MV-4-11 (cell line): Measurements from ENCODE around the gene EFEMP2.

Experiments
- DNase-seq: peaks from one replicate; lab custom pipeline; 2025; lab: John Stamatoyannopoulos, UW

Gene EFEMP2

GRCh38 chr11:65872586-65873317, at the start of gene EFEMP2:
Gene EFEMP2, minus strand, starts transcription at chr11:65872800. Its CDS starts 446 bp downstream, at chr11:65872354.
- DNase-seq: no peak

- DNase-seq: no peak
Measured at GRCh38 chr11:65921876-65922275, 49.3 kb upstream of the EFEMP2 start.

GRCh38 chr11:65921033-65921555, 48.5 kb upstream of the EFEMP2 start:
- DNase-seq: no peak

GRCh38 chr11:65920372-65920802, 47.8 kb upstream of the EFEMP2 start:
- DNase-seq: no peak

- no peak for DNase-seq
Measured at GRCh38 chr11:65919573-65920371, 47.2 kb upstream of the EFEMP2 start.

- peak; percentile 96 for DNase-seq
Measured at GRCh38 chr11:65919141-65919572, 46.6 kb upstream of the EFEMP2 start, which contains the start of gene DRAP1. Gene DRAP1, plus strand, starts transcription at chr11:65919426. Its CDS starts 76 bp downstream, at chr11:65919502.

GRCh38 chr11:65918211-65919140, 45.9 kb upstream of the EFEMP2 start, which contains the start of gene C11orf68:
Gene C11orf68, minus strand, starts transcription at chr11:65919062. Its CDS starts 31 bp downstream, at chr11:65919031.
- no peak for DNase-seq

- no peak for DNase-seq
Measured at GRCh38 chr11:65917434-65918210, 45.0 kb upstream of the EFEMP2 start.

- no peak for DNase-seq
Measured at GRCh38 chr11:65917077-65917433, 44.5 kb upstream of the EFEMP2 start.

- DNase-seq: no peak
Measured at GRCh38 chr11:65916391-65916790, 43.8 kb upstream of the EFEMP2 start.

GRCh38 chr11:65915821-65916251, 43.2 kb upstream of the EFEMP2 start:
- DNase-seq: peak; percentile 72

GRCh38 chr11:65915101-65915820, 42.7 kb upstream of the EFEMP2 start:
- peak; percentile 60 for DNase-seq

GRCh38 chr11:65912845-65913244, 40.2 kb upstream of the EFEMP2 start:
- no peak for DNase-seq

GRCh38 chr11:65911682-65912568, 39.3 kb upstream of the EFEMP2 start:
- DNase-seq: peak; percentile 72

- no peak for DNase-seq
Measured at GRCh38 chr11:65907878-65908277, 35.3 kb upstream of the EFEMP2 start.

GRCh38 chr11:65906602-65907001, 34.0 kb upstream of the EFEMP2 start:
- DNase-seq: peak; percentile 44

GRCh38 chr11:65903715-65904114, 31.1 kb upstream of the EFEMP2 start:
- no peak for DNase-seq

GRCh38 chr11:65903068-65903481, 30.5 kb upstream of the EFEMP2 start:
- peak; percentile 76 for DNase-seq

GRCh38 chr11:65900899-65901180, 28.2 kb upstream of the EFEMP2 start:
- DNase-seq: no peak
